Measurements from ENCODE around the gene SP1.

SP1 gene

DNA sequence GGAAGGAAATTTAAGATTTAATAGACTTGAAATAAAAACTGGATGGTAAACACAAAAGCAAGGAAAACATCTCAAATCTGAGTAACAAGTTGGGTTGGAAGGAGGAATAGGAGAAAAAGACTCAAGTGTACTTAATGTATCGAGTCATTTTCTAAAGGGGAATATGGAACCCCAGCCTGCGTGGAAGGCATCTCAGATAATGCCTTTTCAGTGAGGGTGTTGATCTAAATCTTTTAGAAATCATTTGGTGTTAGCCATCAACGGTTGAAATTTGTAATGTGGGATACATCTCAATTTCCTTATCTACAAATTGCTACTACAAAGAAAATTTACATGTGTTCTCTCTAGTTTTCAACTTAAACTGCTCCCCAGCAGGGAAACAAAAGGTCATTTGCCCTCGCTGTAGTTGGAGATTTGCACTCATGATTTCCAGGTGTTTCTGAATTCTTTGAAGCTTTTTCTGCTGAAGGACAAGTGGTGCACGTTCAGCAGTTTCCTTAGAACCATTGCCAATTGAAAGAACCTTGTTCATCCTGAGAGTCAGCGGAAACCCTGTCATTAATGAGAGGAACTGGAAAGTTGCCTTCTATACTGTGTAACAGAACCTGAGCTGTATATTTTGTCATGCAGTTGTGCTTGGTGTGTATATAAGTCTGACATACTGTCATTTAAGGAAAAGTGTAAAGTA, 74.1 kb downstream of the SP1 start:
- DNase-seq (ENCODE audit: extremely low read depth, low read depth): no peak
- H3K4me3 ChIP-seq (replicated peaks; ENCODE audit: low read depth, low read length): peak overlapping the region; percentile 69
- TF ChIP-seq, protein P1, sequence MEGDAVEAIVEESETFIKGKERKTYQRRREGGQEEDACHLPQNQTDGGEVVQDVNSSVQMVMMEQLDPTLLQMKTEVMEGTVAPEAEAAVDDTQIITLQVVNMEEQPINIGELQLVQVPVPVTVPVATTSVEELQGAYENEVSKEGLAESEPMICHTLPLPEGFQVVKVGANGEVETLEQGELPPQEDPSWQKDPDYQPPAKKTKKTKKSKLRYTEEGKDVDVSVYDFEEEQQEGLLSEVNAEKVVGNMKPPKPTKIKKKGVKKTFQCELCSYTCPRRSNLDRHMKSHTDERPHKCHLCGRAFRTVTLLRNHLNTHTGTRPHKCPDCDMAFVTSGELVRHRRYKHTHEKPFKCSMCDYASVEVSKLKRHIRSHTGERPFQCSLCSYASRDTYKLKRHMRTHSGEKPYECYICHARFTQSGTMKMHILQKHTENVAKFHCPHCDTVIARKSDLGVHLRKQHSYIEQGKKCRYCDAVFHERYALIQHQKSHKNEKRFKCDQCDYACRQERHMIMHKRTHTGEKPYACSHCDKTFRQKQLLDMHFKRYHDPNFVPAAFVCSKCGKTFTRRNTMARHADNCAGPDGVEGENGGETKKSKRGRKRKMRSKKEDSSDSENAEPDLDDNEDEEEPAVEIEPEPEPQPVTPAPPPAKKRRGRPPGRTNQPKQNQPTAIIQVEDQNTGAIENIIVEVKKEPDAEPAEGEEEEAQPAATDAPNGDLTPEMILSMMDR (IDR thresholded peaks at IDR 0.05; ENCODE audit: low read depth, low read length, missing control alignments): no peak

DNA sequence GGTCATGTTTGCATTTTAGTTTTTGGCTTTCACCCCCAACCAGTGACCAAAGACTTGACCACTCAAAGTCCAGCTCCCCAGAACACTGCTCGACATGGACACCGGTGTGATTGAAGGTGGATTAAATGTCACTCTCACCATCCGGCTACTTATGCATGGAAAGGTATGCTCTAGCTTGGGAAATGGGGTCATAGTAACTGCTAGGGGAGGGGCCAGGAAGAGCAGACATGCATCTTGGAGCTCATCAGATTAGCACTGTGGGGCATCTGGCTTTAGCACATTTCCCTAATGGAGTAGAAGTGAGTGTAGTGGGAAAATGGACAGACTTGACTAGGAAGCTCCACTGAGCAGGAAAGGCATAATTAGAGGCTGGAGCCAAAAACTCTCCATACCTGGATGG, 74.7 kb downstream of the SP1 start:
- H3K4me3 ChIP-seq (replicated peaks; ENCODE audit: low read depth, low read length): peak overlapping the region; percentile 69
- TF ChIP-seq, protein P1 (IDR thresholded peaks at IDR 0.05; ENCODE audit: low read depth, low read length, missing control alignments): no peak
- DNase-seq (ENCODE audit: extremely low read depth, low read depth): no peak

DNA sequence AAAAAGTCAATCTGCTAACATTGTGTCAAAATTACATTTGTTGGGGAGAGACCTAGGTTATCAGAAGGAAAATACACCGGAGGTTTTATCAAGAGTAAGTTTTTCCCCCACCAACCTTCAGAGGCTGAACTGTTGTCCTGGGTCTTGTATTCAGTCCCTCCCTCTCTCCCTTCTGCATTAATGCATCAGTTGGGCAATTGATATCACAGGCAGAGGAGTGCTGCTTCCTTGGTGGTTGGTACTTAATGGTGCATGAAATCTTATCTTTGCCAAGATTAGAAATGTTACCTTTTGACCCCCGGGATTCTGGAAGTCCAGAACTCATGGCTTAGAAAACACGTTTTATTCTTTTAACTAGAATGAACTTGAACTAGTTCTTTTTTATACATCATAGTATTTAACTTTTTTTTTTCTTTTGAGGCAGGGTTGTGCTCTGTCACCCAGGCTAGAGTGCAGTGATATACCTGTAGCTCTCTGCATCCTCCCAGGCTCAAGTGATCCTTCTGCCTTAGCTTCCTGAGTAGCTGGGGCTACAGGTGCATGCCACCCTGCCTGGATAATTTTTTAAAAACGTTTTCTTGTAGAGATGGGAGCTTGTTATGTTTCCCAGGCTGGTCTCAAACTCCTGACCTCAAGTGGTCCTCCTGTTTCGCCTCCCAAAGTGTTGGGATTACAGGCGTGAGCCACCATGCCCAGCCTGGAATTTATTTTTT, 76.8 kb downstream of the SP1 start:
- TF ChIP-seq, protein P1 (IDR thresholded peaks at IDR 0.05; ENCODE audit: low read depth, low read length, missing control alignments): no peak
- no peak for DNase-seq (ENCODE audit: extremely low read depth, low read depth)
- H3K4me3 ChIP-seq (replicated peaks; ENCODE audit: low read depth, low read length): no peak overlapping the region

DNA sequence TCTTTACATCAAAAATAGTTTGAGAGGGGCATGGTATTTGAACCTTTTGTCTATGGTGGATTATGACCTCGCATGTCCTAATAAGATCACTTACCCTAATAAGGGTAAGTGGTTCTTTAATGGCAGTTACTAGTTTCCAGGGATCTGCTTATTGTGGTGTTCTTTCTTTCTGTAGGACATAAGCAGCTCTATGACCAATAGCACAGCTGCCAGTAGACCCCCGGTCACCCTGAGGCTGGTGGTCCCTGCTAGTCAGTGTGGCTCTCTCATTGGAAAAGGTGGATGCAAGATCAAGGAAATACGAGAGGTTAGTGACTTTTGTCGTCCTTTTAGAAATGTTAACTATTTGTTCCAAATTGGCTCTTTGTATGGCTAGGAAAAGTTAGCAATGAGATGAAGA, 79.1 kb downstream of the SP1 start:
- TF ChIP-seq, protein P1 (IDR thresholded peaks at IDR 0.05; ENCODE audit: low read depth, low read length, missing control alignments): no peak
- no peak overlapping the region for H3K4me3 ChIP-seq (replicated peaks; ENCODE audit: low read depth, low read length)
- DNase-seq (ENCODE audit: extremely low read depth, low read depth): no peak

DNA sequence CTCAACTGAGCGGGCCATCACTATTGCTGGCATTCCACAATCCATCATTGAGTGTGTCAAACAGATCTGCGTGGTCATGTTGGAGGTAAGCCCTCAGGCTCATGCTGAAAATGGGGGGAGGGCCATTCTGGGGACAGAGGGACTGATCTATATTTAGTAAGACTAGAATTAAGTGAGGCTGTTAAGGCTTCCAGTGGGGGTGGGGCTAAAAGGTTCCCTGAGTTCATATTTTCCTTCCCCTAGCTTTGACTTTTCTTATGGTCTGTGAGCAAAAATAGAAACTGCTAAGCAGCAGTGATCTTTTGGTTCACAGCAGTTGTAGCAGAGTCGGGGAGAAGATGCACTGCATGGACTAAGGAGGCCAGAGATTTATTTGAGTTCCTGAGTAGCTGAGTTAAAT, 81.1 kb downstream of the SP1 start:
- DNase-seq (ENCODE audit: extremely low read depth, low read depth): no peak
- TF ChIP-seq, protein P1 (IDR thresholded peaks at IDR 0.05; ENCODE audit: low read depth, low read length, missing control alignments): no peak
- H3K4me3 ChIP-seq (replicated peaks; ENCODE audit: low read depth, low read length): no peak overlapping the region

DNA sequence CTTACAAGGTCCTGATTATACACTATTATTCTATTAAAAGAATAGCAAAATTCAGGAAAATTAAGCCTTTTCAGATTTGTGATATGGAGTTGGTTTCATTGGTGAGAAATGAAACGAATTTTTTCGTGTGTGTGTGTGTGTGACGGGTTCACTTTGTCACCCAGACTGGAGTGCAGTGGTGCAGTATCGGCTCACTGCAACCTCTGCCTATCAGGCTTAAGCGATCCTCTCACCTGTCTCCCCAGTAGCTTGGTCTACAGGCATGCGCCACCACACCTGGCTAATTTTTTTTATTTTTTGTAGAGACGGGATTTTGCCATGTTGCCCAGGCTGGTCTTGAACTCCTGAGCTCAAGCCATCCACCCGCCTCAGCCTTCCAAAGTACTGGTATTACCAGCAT, 81.6 kb downstream of the SP1 start:
- TF ChIP-seq, protein P1 (IDR thresholded peaks at IDR 0.05; ENCODE audit: low read depth, low read length, missing control alignments): no peak
- no peak for DNase-seq (ENCODE audit: extremely low read depth, low read depth)
- H3K4me3 ChIP-seq (replicated peaks; ENCODE audit: low read depth, low read length): no peak overlapping the region
